Activated T-helper 17 cell treated with anti-CD3 and anti-CD28 coated beads, Interleukin-2, amount 50 U/mL, for 72 hours (primary cell): Measurements from ENCODE around the gene MEF2B. TPM values are rescaled to one million over a fixed set of nuclear protein-coding genes. Genes with fewer than 3 reads are reported as not detected.
"Not testable (repeated sequence)": the region's sequence is repeated elsewhere in the genome, so short reads cannot be mapped to it uniquely, and the experiment has no call there.

Experiments
- ATAC-seq: fragments of 150-1000 bp; cut with Tn5 transposase; replicated peaks from 2 replicates; pipeline ENCODE4 v1.10.0; 2021; ENCODE audit warnings: mild to moderate bottlenecking, moderate library complexity
- H3K27ac Mint-ChIP-seq: one replicate; pipeline ENCODE4 v1.8.0; 2022; ENCODE audit warnings: mixed read lengths
- H3K27me3 Mint-ChIP-seq: one replicate; pipeline ENCODE4 v1.8.0; 2022; ENCODE audit warnings: mixed read lengths
- H3K36me3 Mint-ChIP-seq: one replicate; pipeline ENCODE4 v1.8.0; 2022; ENCODE audit warnings: low read depth, mild to moderate bottlenecking, mixed read lengths
- H3K4me1 Mint-ChIP-seq: one replicate; pipeline ENCODE4 v1.8.0; 2022; ENCODE audit warnings: mixed read lengths
- H3K4me3 Mint-ChIP-seq: one replicate; pipeline ENCODE4 v1.8.0; 2022; ENCODE audit warnings: mild to moderate bottlenecking, mixed read lengths
- H3K9me3 Mint-ChIP-seq: one replicate; pipeline ENCODE4 v1.8.0; 2022; ENCODE audit warnings: mixed read lengths
- total RNA-seq, 2 donors: library from RNA; stranded (reverse); gene quantifications; one replicate each; pipeline ENCODE4 v1.2.3, GENCODE V29; 2022

The MEF2B gene
- total RNA-seq, 2 donors from 2014 or later = 0.17 to 2.0 TPM

DNA sequence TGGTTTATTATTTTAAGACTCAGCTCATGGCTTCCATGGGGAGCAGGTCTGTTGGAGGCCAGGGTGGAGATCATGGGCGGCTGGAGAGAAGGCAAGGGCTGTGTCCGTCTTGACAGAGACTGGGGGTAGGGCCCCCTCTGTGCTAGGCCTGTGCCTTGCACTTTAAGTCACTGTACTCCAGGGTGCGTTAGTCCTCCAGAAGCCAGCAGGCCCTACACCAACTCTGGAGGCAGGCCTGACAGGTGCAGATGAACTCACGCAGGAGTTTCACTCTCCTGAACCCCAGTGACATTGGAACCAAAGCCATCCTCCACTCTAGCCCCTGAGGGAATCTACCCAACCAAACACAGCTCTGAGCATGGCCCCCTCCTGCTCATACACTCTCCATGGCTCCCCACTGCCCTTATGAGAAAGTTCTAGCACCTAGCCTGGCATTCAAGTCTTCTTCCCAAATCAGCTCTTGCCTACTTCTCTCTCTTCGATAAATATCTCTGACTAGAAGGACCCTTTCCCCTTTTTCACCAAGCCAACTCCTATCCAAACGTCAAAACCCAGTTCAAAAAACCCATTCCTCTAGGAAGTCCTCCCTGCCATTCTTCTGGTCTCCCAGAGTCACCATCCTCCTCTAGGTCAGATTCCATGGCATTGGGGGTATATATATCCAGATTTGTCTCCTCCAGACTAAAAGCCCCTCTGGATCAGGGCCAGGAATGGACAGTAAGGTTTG lies 15.1 kb downstream of the MEF2B start:
- Mint-ChIP-seq H3K4me1 (no peaks in the 10 kb centered on the region), H3K27ac (no peak overlapping the region), H3K4me3 (no peak overlapping the region), H3K36me3 (peaks cover 13% of the 10 kb centered on the region), H3K9me3 (no peaks in the 10 kb centered on the region), H3K27me3 (no peaks in the 10 kb centered on the region)
- no peak for ATAC-seq

DNA sequence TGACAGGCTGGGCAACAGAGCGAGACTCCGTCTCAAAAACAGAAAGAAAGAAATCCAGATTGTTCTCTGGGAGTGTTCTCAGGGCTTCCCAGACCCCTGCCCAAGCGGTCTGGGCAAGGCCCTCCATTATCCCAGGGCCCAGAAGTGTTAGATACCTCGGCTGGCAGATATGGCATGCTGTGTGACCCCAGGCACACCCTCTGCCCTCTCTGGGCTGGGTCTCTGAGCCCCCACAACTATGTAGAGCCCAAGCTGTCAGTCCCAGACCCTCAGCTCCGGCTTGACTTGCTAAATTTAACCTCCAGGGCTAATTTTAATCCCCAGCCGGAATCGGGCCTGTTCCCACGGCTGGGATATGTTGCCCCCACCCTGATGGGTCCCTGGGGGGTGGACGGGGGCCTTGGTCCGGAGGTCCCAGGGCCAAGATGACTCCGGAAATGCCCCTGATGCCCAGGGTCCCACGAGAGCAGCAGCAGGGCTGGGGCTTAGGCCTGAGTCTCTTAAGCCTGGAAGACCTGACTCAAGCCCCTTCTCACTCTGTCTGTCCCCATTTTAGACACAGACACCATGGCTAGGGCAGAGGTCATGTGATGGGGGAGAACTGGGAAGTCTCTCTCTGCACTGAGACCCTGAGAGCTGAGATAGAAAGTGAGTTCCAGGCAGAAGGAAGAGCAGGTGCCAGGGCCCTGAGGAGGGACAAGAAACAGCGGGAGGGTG lies 17.2 kb downstream of the MEF2B start:
- H3K36me3 Mint-ChIP-seq = peaks cover 13% of the 10 kb centered on the region
- H3K4me3 Mint-ChIP-seq = no peak overlapping the region
- no peaks in the 10 kb centered on the region for H3K4me1 Mint-ChIP-seq
- no peaks in the 10 kb centered on the region for H3K27me3 Mint-ChIP-seq
- no peaks in the 10 kb centered on the region for H3K9me3 Mint-ChIP-seq
- no peak for ATAC-seq
- H3K27ac Mint-ChIP-seq = no peak overlapping the region

DNA sequence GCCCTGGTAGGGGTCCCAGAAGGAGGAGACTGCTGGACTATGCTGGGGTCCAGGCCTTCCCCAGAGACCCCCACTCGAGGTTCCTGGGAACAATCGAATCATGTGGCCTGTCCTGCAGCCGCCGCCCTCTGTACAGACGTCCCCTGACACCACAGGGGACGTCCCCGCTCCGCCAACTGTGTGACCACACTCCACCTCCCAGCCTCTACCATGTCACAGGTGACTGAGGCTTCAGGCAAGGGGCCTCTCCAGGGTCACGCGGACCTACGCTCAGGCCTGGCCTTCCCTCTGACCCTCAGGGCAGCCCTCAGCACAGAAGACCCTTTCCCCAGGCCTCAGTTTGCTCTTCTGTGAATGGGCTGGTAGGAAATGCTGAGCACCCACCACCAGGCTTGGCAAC lies 18.6 kb downstream of the MEF2B start:
- H3K27me3 Mint-ChIP-seq = no peaks in the 10 kb centered on the region
- H3K4me1 Mint-ChIP-seq = no peaks in the 10 kb centered on the region
- peaks cover 5% of the 10 kb centered on the region for H3K36me3 Mint-ChIP-seq
- H3K27ac Mint-ChIP-seq = no peak overlapping the region
- ATAC-seq = no peak
- H3K4me3 Mint-ChIP-seq = no peak overlapping the region
- H3K9me3 Mint-ChIP-seq = no peaks in the 10 kb centered on the region

DNA sequence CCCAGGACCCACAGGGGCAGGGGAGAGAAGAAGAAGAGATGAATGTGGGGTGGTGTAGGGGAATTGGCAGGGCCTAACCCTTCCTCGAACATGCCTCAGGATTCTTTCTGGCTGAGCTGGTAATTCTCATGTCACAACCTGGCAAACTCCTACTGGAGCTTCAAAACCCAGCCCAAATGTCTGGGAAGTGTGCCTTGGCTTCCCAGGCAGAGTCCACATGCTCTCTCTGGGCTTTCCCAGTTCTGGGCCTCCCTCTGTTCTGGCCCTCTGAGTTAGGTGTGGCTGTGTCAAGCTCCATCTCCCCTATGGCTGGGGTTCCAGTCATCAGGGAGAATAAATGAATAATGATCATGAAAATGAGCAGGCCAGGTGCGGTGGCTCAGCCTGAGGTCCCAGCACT lies 20.6 kb downstream of the MEF2B start:
- Mint-ChIP-seq H3K27ac (no peak overlapping the region), H3K9me3 (no peaks in the 10 kb centered on the region), H3K27me3 (no peaks in the 10 kb centered on the region), H3K36me3 (no peaks in the 10 kb centered on the region), H3K4me3 (no peak overlapping the region), H3K4me1 (no peaks in the 10 kb centered on the region)
- no peak for ATAC-seq

DNA sequence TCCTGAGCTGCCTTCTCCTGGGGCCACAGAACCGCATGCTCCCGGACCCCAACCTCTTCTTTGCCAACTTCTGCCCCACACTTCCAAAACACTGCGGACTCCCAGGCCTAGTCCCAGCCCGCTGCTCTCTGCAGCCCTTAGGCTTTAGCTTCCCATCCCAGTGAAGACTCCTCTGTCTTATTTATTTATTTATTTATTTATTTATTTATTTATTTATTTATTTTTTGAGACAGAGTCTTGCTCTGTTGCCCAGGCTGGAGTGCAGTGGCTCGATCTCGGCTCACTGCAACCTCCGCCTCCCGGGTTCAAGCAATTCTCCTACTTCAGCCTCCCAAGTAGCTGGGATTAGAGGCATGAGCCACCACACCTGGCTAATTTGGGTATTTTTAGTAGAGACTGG lies 21.6 kb downstream of the MEF2B start:
- H3K36me3 Mint-ChIP-seq, H3K9me3 Mint-ChIP-seq, H3K27me3 Mint-ChIP-seq: not testable (repeated sequence)

DNA sequence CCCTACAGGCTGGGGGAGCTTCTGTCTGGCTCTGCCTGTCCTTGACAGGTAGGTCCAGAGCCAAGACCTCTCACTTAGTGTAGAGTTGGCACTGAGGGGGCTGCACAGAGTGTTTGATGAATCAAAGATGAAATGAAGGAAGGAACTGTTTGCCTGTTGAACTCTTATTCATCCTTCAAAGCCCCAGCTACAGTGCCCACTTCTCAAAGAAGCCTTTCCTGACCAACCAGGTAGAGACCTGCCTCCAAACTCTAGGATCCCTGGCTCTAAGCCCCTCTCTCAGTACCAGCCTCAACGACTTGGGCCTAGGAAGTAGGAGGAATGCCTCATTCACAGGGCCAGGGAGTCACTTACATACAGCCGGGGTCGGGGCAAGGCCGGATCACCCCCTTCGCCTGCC lies 22.7 kb downstream of the MEF2B start:
- no peak for ATAC-seq
- Mint-ChIP-seq H3K9me3 (no peaks in the 10 kb centered on the region), H3K4me3 (no peak overlapping the region), H3K36me3 (no peaks in the 10 kb centered on the region), H3K27ac (no peak overlapping the region), H3K27me3 (no peaks in the 10 kb centered on the region), H3K4me1 (no peaks in the 10 kb centered on the region)

More for the DNA sequence above, 21.6 kb downstream of the MEF2B start:
- H3K27ac Mint-ChIP-seq, H3K4me3 Mint-ChIP-seq, H3K4me1 Mint-ChIP-seq, ATAC-seq: not testable (repeated sequence)

DNA sequence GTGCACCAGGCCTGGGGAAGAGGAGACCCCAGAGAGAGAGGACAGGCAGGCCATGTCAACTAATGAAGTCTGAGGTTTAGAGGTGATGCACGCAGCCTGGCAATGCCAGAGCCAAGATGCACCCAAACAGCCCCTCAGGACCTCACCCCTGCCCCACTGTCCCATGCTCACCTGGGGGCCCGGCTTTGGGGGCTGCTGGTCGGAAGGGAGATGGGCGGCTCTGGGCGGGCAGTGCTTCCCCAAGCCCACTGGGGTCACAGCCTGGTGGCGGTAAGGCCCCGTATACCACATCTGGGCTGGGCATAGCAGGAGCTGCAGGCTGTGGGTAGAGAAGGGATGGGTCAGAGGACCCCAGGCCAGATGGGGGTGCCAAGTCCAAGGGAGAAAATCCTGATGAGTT lies 23.2 kb downstream of the MEF2B start:
- H3K36me3 Mint-ChIP-seq = no peaks in the 10 kb centered on the region
- H3K27ac Mint-ChIP-seq = no peak overlapping the region
- H3K4me1 Mint-ChIP-seq = no peaks in the 10 kb centered on the region
- H3K4me3 Mint-ChIP-seq = no peak overlapping the region
- no peaks in the 10 kb centered on the region for H3K27me3 Mint-ChIP-seq
- no peaks in the 10 kb centered on the region for H3K9me3 Mint-ChIP-seq
- no peak for ATAC-seq

DNA sequence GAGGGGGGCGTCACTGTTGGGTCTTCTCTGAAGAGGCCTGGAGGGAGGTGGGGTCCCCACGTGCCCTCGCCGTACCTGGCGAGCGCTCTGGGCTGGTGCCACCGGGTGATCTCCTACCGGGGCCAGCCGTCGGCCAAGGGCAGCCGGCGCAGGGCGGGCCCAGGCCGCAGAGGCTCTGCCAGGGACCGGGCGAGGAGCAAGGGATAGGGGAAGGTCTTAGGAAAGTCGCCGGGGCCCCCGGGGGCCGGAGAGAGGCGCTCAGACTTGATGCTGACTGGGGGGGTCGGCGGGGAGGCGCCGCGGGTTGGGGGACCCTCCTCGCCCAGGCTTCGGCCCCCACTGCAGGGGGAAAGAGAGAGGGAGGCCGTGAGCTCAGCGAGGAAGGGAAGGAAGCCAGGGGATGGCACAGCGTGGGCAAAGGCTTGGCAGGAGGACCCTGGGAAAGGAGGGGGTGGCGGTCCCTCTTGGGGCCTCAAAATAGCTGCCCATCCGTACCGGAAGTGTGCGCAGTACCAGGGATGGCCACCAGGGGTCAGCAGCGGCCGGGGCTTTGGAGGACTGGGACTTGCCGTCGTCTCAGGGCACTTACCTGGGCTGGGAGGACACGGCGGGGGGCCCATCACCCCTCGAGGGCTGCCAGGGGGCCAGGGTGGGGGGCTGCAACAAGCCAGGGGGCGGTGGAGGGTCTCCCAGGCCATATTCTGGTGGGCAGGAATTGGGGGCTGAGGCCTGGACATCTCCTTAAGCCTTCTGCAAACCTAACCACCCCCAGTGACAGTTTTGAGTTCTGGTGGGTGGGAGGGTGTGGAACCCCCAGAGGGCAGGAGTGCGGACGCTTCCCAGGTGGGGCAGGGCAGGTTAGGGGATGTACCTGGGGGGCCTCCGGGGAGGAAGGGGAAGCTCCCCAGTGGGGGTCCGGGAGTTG lies 24.1 kb downstream of the MEF2B start:
- peak; percentile 88 for ATAC-seq
- H3K9me3 Mint-ChIP-seq = no peaks in the 10 kb centered on the region
- no peaks in the 10 kb centered on the region for H3K4me1 Mint-ChIP-seq
- no peak overlapping the region for H3K27ac Mint-ChIP-seq
- H3K36me3 Mint-ChIP-seq = no peaks in the 10 kb centered on the region
- H3K27me3 Mint-ChIP-seq = no peaks in the 10 kb centered on the region
- no peak overlapping the region for H3K4me3 Mint-ChIP-seq

DNA sequence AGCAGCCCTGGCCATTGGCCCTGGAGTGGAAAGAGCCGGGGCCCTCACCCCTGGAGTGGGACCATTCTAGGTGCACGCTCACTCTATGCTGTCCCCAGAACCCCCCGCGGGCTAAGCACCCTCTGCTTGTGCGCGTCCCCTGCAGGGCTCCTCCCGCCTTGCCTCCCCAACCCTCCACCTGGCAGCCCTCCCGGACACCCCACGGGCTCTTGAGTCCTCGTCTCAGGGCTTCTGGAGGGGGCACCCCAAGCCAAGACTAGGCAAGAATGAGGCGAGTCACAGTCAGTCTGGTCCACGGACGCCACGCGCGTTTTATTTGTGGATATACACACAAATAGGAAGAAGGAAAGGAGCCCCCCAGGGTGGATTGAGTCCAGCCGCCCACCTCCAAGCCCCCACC lies 24.8 kb downstream of the MEF2B start:
- Mint-ChIP-seq H3K36me3 (no peaks in the 10 kb centered on the region), H3K4me1 (no peaks in the 10 kb centered on the region), H3K9me3 (no peaks in the 10 kb centered on the region), H3K4me3 (no peak overlapping the region), H3K27ac (no peak overlapping the region), H3K27me3 (no peaks in the 10 kb centered on the region)
- ATAC-seq = no peak

DNA sequence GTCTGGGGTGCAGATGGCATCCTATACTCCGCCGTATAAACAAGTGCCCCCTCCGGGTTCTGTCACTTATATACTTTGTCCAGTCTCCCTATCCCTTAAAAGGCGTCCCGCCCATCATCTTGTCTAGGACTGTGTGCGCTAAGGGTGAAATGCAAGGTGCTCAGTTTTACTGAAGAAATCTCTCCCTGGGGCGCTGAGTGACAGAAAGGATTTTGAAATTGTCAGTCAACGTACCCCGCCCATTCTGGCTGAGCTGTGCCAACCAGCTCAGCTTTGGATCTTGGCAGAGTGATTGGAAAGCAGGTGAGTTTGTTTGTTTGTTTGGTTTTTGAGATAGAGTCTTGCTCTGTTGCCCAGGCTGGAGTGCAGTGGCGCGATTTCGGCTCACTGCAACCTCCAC lies 27.7 kb downstream of the MEF2B start:
- no peak overlapping the region for H3K4me3 Mint-ChIP-seq

DNA sequence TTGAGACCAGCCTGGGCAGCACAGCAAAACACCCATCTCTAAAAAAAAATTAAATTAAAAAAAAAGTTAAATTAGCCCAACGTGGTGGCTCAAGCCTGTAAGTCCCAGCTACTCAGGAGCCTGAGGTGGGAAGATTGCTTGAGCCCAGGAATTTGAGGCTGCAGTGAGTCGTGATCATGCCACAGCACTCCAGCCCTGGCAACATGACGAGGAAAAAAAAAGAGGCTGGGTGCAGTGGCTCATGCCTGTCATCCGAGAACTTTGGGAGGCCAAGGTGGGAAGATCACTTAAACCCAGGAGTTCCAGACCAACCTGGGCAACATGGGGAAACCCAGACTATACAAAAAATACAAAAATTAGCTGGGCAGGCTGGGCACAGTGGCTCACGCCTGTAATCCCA lies 29.6 kb downstream of the MEF2B start:
- Mint-ChIP-seq H3K9me3 (no peaks in the 10 kb centered on the region), H3K4me3 (no peak overlapping the region), H3K4me1 (peaks cover 21% of the 10 kb centered on the region), H3K27me3 (no peaks in the 10 kb centered on the region), H3K27ac (no peak overlapping the region), H3K36me3 (no peaks in the 10 kb centered on the region)
- no peak for ATAC-seq

More for the DNA sequence above, 27.7 kb downstream of the MEF2B start:
- Mint-ChIP-seq H3K27ac (no peak overlapping the region), H3K4me1 (peaks cover 15% of the 10 kb centered on the region), H3K9me3 (no peaks in the 10 kb centered on the region), H3K36me3 (no peaks in the 10 kb centered on the region), H3K27me3 (no peaks in the 10 kb centered on the region)
- no peak for ATAC-seq

DNA sequence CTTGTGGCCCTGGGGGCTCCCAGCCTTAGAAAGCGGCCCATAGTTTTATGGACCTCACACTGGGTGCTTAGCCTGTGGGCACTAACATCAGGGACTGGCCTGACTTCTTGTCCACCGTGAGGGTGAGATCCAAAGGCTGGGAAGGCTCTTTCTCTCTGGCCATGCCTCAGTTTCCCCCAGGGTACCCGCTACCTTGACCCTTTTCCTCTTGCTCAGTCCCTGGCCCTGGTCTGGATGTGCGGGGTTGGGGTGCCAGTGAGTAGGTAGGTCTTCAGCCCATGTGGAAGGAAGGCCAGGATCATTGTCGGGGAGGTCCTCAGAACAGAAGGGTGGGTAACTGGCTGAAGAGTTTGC lies 30.2 kb downstream of the MEF2B start:
- Mint-ChIP-seq H3K4me1 (peaks cover 25% of the 10 kb centered on the region), H3K27me3 (no peaks in the 10 kb centered on the region), H3K4me3 (peak overlapping the region; percentile 98), H3K36me3 (no peaks in the 10 kb centered on the region), H3K27ac (no peak overlapping the region), H3K9me3 (no peaks in the 10 kb centered on the region)
- no peak for ATAC-seq

DNA sequence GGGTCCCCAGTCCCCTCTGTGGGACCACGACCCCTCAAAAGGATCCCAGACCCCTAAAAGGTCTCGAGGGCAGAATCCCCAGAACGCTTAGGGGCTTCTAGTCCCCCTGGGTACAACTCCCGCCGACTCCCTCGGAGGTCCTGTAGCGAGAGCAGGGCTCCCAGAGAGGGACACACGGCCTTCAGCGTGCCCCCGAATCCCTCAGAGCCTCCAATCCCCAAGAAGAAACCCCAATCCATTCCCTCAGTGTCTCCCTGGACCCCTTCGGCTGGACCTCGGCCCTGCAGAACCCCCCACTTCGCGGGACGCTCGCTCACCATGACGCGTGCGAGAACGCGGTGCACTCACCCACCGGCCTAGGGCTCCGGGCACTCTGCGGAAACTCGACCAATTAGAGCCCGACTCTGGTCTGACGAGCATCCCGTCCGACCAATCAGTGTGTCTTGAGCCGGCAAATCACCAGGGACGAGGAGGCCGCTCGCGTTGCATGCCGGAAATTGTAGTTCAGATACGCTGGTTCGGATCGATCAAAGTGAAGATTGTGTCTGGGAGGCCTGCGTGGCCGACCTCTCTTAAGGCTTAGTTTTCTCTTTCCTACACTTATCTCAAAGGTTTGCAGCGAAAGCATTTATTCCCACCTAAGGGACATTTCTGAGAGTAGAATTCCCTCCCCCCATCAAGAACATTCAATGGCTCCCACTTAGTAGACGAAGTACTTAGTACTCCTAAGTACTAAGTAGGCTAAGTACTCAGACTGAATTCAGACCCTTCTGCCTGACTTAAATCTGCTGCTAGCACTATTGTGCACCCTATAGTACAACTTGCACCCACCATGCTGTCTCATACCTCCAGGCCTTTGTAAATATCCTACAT lies 31.7 kb downstream of the MEF2B start, which contains the start of gene TMEM161A:
TMEM161A (minus strand) TSS at position 370 of the 873 bp plus-strand sequence; CDS start at position 320, 50 bp downstream.
- Mint-ChIP-seq H3K36me3 (no peaks in the 10 kb centered on the region), H3K4me3 (peak within 1 kb of the TSS; percentile 98), H3K27ac (peak within 1 kb of the TSS; percentile 98), H3K9me3 (no peaks in the 10 kb centered on the region), H3K27me3 (no peaks in the 10 kb centered on the region), H3K4me1 (peaks cover 25% of the 10 kb centered on the region)
- peak; percentile 100 for ATAC-seq
